ENCODE results near the gene ADRA2A.

ADRA2A gene

GRCh38 chr10:111110771-111111170 is 33.9 kb downstream of the ADRA2A start:
- DNase-seq = no peak

GRCh38 chr10:111112333-111112732 is 35.5 kb downstream of the ADRA2A start:
- no peak for DNase-seq

GRCh38 chr10:111113238-111113960 is 36.6 kb downstream of the ADRA2A start:
- no peak for DNase-seq

DNA sequence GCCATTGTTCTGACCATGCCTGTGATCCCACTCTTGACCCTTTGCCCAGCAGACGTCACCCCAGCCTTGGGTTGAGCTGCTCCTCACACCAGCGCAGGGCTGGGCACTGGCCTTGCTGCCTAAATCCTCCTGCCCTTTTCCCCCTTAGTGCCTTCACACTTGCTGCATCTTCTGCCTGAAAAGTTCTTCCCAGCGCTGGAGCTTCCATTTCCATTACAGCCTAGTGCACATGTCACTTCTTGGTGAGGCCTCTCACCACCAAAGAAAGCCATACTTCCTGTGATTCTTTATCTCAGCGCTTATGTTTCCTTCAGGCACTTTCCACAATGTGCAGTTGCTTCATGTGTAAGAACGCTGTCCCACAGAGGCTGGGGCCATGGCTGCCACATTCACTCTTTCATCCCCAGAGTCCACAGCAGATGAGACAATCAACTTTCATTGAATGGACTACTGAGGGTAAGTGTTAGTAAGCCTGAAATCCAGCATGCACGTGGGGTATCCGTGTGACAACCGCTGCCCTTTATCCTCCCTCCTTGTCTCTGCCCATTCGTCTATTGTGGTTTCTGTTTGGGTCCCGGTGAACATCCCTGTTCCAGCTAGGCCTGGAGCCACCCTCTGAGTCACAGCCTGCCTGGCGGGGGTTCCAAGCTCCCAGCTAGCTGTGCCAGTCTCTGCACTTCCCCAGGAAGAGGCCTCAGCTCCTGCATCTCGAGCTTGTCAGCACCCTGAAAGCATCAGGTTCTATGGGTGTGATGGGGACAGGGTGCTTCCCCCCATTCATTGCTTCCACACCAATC is 37.3 kb downstream of the ADRA2A start:
- no peak for DNase-seq

GRCh38 chr10:111114758-111115500 is 38.1 kb downstream of the ADRA2A start:
- DNase-seq = no peak

DNA sequence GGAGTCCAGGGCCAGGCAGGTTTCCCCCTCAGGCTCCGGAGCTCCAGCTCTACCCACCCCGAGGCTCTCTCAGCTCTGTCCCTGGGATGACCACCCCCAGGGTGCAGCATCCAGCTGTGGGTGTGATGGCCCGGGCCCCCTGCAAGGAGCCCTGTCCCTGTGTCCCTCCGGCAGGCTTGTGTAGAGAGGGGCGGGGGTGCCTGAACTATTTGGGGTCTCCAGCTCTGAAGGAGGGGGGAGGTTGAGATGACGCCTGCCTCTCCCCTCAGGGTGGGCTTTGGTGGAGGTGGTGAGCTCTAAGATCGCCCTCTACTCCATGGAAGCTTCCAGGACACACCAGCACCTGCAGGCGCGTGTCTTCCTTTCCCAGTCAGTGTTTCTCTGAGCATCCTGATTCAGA is 39.4 kb downstream of the ADRA2A start:
- no peak for DNase-seq

- DNase-seq = no peak
Observed at GRCh38 chr10:111116762-111117445, 40.1 kb downstream of the ADRA2A start.

- no peak for DNase-seq
Observed at GRCh38 chr10:111117528-111118277, 40.9 kb downstream of the ADRA2A start.

DNA sequence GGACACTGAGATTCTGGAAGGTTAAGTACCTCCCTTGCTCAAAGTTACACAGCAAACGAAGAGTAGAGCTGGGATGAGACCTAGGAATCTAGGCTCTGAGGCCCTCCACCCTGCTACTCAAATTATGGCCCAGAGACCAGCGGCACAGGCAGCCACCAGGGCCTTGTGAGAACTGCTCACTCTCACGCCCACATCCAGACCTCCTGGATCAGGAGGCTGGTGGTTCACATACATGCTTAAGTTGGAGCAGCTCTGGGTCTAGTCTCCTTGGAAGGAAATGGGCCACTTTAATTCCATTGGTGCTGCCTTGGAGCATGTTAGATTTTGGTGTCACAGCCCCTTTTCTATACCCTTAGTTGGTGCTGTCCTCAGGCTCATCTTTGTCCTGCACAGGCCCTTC is 41.9 kb downstream of the ADRA2A start:
- no peak for DNase-seq

DNA sequence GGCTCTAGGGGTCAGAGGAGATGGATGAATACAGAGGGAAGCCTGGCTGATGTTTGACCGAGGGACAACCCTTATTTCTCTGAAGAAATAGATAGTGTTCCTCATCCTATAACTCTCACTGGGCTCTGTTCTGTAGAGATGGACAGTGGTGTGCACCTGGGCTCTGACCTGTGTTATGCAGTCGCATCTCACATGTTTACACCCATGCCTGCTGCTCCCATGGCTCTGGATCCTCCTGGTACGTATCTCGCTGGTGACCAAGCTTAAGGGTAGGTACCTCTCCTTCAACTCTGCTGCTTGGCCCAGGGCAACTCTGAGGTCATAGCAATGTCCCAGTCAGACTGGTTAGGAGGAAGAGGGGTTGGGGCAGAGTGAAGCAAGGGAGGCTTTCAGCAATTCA is 42.8 kb downstream of the ADRA2A start:
- DNase-seq = no peak

GRCh38 chr10:111122127-111122526 is 45.3 kb downstream of the ADRA2A start:
- DNase-seq = no peak

- no peak for DNase-seq
Observed at GRCh38 chr10:111123883-111124282, 47.1 kb downstream of the ADRA2A start.

DNA sequence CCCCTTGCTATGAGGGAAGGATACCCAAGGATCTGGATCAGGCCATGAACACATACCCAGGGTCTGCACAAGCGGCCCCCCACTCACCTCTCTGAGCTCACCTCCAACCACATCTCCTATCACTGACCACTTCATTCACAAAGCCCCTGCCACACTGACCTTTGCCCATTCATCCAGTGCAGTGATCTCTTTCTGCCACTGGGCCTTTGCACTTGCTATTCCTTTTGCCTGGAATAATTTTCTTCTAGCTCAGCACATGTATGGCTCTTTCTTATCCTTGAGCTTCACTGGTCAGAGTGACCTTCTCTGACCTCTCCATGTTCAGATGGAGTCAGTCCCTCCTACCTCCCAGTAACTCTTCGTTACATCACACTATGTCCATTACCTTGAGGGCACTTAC is 48.3 kb downstream of the ADRA2A start:
- no peak for DNase-seq

DNA sequence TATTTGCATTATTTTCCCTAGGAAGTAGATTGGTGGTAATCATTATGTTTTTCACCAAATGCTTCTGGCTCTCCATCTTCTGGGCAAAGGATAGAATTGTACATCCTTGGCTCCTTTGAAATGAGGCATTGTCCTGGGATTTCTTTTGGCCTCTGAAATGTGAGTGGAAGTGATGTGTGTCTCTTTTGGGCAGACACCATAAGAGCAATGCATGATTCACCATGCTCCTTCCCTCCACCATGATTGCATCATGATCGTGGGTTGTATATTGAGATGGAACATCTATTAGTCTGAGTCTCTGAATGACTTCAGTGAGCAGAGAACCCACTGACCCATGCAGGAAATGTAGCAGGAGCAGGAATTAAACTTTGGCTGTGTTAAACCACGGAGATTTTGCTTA is 49.2 kb downstream of the ADRA2A start:
- no peak for DNase-seq

DNA sequence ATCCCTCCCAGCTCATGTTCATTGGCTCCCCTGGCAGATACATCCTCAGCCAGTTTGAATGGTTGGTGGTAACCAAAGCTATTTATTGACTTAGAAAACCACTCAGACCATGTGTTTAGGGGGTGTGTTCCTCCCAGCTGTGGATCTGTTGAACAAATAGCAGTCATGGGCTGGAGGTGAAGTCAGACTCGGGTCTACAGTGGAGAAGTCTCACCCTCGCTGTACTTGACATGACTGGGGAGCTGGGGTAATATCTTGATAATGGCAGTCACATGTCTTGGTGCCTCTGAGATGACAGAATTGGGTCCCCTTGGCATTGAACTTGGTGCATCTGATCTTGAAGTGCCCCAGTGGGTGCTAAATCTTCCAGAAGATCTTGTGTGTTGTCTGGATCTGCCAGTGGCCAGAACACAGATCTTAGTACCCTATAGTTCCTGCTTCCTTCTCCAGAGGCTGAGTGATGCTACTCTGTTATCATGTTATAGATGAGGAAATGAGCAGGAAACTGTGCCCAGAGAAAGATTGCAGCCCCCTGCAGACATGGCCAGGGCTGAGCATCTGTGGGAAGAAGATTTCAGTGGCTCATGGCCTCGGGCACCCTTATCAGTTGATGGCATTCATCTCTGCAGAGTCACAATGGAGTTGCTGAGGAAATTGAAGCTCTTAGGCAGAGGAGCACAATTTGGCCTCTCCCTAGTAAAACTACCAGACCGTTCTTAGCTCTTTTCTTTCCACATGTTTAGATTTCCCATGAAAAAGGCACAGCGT is 50.4 kb downstream of the ADRA2A start:
- DNase-seq = no peak

- DNase-seq = no peak
Observed at GRCh38 chr10:111128331-111129180, 51.7 kb downstream of the ADRA2A start.

GRCh38 chr10:111129363-111129762 is 52.5 kb downstream of the ADRA2A start:
- DNase-seq = no peak

GRCh38 chr10:111130471-111130870 is 53.6 kb downstream of the ADRA2A start:
- no peak for DNase-seq

All from NCI-H345 (cell line).